Pulmonary artery endothelial cell (primary cell): ENCODE data around the gene JAZF1. TPM values are rescaled to one million over a fixed set of nuclear protein-coding genes. Genes with fewer than 3 reads are reported as not detected.

Experiments
- DNase-seq: peaks from one replicate; pipeline ENCODE4 v3.0.0-alpha.2; 2011; ENCODE audit warnings: low read depth, low spot score
- total RNA-seq: library from RNA; depleted of rRNA; stranded (reverse); fragments of >200 nt; gene quantifications from 2 replicates; pipeline ENCODE4 v1.2.3, GENCODE V29; 2014

The JAZF1 gene
- total RNA-seq, 1 donor from 2014 or later, result 5.5 TPM

- DNase-seq, result no peak
Measured at GRCh38 chr7:28136885-28137284, 43.7 kb downstream of the JAZF1 start.

DNA sequence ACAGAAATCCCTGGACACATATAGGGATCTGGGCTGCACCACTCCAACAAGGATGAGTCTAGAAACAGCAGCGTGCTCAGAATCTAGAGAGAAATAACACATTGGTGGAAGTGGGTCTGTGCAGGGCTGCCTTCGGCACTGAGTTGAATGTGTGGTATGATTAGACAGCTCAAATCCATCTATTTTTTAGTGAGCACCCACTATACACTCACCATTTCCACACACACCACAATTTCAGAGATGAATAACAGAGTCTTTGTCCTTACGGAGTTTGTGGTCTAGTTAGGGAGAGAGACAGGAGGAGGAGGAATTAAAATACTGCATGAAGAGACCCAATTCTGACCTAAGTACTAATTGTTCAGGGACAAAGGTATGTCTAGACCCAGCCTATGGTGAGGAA, 44.2 kb downstream of the JAZF1 start:
- DNase-seq, result no peak

GRCh38 chr7:28135760-28136159, 44.8 kb downstream of the JAZF1 start:
- peak; percentile 13 for DNase-seq

GRCh38 chr7:28135315-28135714, 45.3 kb downstream of the JAZF1 start:
- DNase-seq, result no peak

GRCh38 chr7:28133872-28134271, 46.7 kb downstream of the JAZF1 start:
- no peak for DNase-seq

DNA sequence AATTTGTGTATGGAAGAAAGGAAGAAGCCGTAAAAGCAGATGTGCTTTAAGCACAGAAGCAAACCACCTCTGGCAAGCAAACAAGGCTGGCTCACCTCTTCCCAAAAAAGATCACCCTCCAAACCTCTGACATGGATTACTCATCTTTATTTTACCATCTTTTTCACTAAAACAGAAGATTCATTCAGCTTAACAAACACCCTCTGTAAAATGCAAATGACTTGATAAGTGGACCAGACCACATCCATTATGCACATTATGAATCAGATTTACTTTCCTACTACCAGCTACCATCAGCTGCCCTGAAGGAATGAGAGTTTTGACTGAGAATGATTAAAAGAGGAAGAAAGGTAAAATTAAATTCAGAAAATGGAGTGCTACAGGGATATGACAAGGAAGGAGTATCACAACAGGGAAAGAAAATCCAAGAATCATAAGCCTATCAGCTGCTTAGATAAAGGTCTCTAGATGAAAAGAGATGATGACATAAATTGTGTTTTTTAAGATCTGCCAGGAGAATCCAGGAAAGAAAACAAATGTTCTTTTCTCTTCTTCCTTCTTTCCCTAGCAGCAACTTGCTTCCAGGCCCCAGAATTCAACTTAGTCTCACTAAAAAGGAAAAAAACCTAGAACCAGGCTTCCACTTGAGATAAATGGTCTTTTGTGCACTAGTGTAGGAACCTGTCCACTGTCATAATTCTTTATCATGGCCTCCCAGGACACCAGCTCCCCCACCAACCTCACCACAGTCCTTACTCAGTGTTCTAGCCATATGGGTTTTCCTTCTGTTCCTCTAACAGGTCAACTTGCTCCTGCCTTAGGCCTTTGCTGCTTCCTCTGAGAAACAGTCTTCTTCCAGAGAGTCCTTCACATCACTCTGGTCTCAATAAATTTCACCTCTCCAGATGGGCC, 47.4 kb downstream of the JAZF1 start:
- DNase-seq, result no peak

- no peak for DNase-seq
Measured at GRCh38 chr7:28130277-28130676, 50.3 kb downstream of the JAZF1 start.

DNA sequence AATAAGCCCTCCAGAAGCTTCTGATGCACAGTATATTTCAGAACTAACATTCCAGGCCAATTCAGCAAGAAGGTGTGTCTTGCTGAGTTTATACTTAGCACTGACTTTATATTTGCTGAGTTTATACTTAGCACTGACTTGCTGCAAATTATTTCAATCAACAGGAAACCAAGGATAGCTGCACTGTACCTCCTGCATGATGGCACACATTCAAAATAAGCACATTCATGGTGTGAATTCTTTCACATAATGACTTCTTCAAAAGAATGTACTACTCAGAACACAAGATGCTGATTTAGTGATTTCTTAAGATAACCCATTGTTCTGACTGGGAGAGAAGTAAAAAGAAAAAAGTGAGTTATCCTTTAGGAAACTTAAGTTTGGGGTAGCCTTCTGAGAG, 52.0 kb downstream of the JAZF1 start:
- DNase-seq, result peak; percentile 64

GRCh38 chr7:28126410-28127041, 54.1 kb downstream of the JAZF1 start:
- no peak for DNase-seq

DNA sequence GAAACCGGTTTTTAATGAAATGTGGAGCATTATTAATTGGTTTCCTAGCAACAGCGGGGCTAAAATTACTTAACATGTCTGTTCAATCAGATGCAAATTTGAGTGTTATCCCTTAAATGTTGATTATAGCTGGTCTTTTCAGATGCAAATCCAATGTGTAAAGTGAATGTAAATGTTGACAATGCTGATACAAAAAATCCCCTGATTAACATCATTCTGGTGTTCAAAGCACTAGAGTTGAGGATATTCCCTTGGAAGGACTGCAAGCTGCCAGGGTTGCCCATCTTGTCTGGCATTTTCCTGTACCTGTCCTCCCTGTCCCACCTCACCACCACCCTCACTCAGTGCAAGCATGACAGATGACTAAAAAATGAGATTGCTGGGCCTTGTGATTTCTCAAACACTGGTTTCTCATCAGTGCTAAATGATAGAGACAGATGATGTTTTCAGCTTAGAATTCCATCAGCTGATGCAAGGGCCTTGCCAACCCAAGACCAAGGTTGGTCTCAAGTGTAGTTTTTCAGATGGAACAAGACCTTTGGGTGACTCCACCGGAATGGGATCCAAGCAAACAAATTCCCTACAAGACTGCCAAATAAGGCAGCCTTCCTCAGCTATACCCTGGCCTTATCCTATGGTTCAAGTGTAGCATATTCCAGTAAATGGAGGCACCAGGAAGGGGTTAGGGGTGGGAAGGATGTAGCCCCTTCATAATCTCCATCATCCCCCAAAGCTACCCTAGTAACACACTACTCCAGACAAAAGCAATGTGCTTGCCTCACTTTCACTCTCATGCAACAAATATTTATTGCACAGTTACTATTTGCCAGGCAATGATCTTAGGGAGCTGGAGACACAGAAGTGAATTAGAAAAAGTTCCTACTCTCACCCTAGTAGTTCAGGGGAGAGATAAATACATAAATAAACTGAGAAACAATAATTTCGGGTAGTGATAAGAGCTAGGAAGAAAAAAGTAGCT, 54.9 kb downstream of the JAZF1 start:
- no peak for DNase-seq

GRCh38 chr7:28124413-28124812, 56.2 kb downstream of the JAZF1 start:
- no peak for DNase-seq

DNA sequence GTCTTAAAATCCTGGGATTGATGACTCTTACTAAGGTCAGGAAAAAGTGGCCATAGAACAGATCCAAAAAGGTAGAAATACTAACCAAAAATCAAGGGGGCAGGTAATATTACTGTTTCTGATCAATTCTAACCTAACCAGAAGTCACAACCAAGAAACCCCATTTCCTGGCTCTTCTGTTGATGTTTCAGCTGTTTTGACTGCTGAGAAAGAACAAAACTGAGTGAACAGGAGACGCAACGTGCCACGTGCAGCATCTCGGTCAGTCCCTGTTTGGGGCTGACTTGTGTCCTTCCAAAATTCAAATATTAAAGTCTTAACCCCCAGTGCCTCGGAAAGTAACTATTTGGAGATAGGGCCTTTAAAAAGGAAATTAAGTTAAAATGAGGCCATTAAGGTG, 56.8 kb downstream of the JAZF1 start:
- no peak for DNase-seq

GRCh38 chr7:28121496-28121895, 59.1 kb downstream of the JAZF1 start:
- no peak for DNase-seq

DNA sequence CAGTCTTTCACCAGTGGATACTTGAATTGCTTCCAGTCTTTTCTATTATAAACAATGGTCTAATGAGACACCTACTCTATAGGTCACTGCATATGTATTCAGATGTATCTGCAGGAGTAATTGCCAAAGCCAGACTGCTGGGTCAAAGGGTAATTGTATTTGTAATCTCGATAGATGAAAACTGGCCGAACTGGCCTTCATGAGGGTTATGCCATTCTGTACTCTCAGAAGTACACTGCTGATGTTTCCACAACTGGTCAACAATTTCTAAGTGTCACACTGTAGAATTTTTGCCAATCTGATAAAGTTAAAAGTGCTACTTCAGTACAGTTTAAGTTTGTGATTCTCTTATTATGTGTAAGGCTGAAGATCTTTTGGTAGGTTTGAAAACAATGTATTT, 64.6 kb downstream of the JAZF1 start:
- DNase-seq, result no peak

GRCh38 chr7:28115261-28115660, 65.3 kb downstream of the JAZF1 start:
- DNase-seq, result no peak

DNA sequence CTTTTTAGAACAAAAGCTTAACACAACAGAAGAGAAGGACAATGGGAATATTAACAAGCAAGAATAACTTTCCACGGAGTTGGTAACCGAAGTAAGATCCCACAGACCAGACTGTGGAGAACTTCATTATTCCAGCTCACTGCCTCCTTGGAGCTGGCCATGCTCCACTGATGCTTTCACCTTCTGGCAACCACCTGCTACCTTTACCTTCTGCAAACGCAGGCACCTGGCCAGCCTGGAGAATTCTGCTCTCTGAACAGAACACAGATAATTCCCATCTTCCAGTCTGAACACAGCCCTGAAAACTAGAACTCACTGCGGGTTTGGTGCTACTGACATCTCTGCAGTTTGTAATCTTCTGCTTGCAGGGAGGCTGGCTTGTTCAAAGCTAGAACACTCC, 66.5 kb downstream of the JAZF1 start:
- DNase-seq, result no peak

GRCh38 chr7:28112883-28113540, 67.6 kb downstream of the JAZF1 start:
- DNase-seq, result no peak

GRCh38 chr7:28112467-28112866, 68.1 kb downstream of the JAZF1 start:
- DNase-seq, result no peak

DNA sequence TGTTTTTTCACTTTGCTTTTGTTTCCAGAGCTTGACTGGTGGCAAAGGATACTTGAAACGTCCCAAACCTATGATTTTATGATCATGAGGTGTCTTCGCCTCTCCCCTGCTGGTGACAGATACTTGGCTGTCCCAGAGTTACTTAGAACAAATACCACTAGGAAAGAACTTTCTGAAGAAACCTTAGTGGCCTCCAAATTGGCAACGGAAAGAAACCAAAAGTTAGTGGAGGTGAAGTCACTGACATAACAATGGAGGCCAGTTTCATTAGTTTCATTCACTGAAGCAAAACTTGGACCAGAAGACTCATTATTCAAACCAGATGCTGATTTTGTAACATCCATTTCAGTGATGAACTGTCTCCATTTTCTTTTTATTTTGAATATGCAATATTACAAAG, 68.6 kb downstream of the JAZF1 start:
- DNase-seq, result no peak

DNA sequence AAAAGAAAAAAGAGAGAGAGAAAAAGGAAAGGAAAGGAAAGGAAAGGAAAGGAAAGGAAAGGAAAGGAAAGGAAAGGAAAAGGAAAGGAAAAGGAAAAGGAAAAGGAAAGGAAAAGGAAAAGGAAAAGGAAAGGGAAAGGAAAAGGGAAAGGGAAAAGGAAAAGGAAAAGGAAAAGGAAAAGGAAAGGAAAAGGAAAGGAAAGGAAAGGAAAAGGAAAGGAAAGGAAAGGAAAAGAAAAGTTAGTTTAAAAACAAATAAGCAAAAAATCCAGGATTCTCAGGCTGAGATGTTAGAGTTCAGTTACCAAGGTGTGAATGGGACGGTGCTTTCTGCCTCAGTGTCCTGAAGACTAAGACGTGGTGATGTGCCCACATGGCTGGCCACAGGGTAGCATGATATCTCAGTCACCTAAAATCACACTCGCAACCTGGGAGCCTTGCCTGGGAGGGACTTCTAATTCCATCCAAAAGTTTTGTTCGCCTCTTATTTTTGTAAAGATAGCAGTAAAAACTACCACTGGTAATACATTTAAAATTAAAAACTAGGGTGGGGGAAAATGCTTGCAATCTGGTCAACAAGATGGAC, 70.1 kb downstream of the JAZF1 start:
- no peak for DNase-seq

- no peak for DNase-seq
Measured at GRCh38 chr7:28108747-28109146, 71.8 kb downstream of the JAZF1 start.
